Pancreas (tissue), 10 donors: ENCODE results near the gene TOMM40L. TPM values are rescaled to one million over a fixed set of nuclear protein-coding genes. Genes with fewer than 3 reads are reported as not detected.

ENCODE experiments used
- ATAC-seq, 4 donors: fragments of 200-7000 bp; cut with Tn5 transposase; one replicate each; pipeline versions ENCODE4 v1.8.0 to v1.9.1; 2020; ENCODE audit warnings: mild to moderate bottlenecking in 4 of 4, moderate library complexity in 4 of 4
- DNase-seq, 6 donors: peaks; one replicate each; pipeline ENCODE4 v3.0.0-alpha.2; 2020
- FAIRE-seq: peaks from 2 replicates; lab custom pipeline; 2012; peaks lifted over from hg19 to GRCh38; lab: Jason Lieb, UNC
- H3K27ac ChIP-seq, 4 donors: fragments of 200-600 bp; sonication (generic); 1 replicate in 3 of 4; 2 replicates in 1 of 4; pipeline versions ENCODE4 v1.5.0 to v1.8.0; 2020
- H3K27me3 ChIP-seq, 4 donors: fragments of 200-600 bp; one replicate each; pipeline ENCODE4 v1.8.0; 2021
- H3K36me3 ChIP-seq, 3 donors: fragments of 200-600 bp; sonication (generic) in 1 of 3; one replicate each; pipeline versions ENCODE4 v1.5.0 to v1.8.0; 2020 to 2021
- H3K4me1 ChIP-seq, 3 donors: fragments of 200-600 bp; one replicate each; pipeline ENCODE4 v1.8.0; 2021
- H3K4me3 ChIP-seq, 4 donors: fragments of 200-600 bp; sonication (generic) in 2 of 4; one replicate each; pipeline versions ENCODE4 v1.5.0 to v1.8.0; 2020 to 2021
- H3K9me3 ChIP-seq, 4 donors: fragments of 200-600 bp; one replicate each; pipeline ENCODE4 v1.8.0; 2021
- CTCF ChIP-seq, 4 donors: fragments of 200-600 bp; sonication (generic) in 3 of 4; IDR thresholded peaks; one replicate each; pipeline versions ENCODE4 v1.5.0 to v1.8.0; 2021; ENCODE audit warnings: antibody characterized with exemption in 4 of 4
- WGBS, 2 donors: extraction: QIAGEN DNeasy Blood & Tissue Kit; methylation state at CpG; one replicate each; pipeline ENCODE4 v1.1.7; 2013; 5-methylcytosine and 5-hydroxymethylcytosine counted together
- intact Hi-C, 3 donors: fragments of 100-400 bp; cut with DNase I; formaldehyde crosslinking; loops; one replicate each; pipeline versions ENCODE4 v1.11.1 to v1.14.2; 2022
- polyA plus RNA-seq, 2 donors: library from polyadenylated mRNA; stranded (reverse); fragments of 200-250 nt; gene quantifications; one replicate each; pipeline ENCODE4 v1.2.3, GENCODE V29; 2013
- total RNA-seq, 6 donors: library from RNA; stranded (reverse); fragmentation: NEBNext Ultra II Directional in 4 of 6; extraction: Animal tissue kit (Norgen Biotek cat#: 25700) in 4 of 6; gene quantifications; one replicate each; pipeline versions ENCODE4 v1.2.1 to v1.2.4, GENCODE V29; 2021 to 2023
- donor health status: healthy with polysubstance abuse.
- donor health status: DM: no; HTN: no; CAD: no; lungs with moderate emphysema.
- donor health status: DM: no; HTN: no; CAD: no.
- donor health status: control.
- donor health status: control.
- donor health status: Bipolar disorder and iron deficiency.
- donor health status: DM: yes; HTN: yes; CAD: no.
- donor health status: DM: no; HTN: no; CAD: no.
- donor health status: DM: no; HTN: no; CAD: no.
- donor health status: DM: yes; HTN: yes; CAD: no.

TOMM40L gene
- total RNA-seq = 1 to 10 TPM; 1.4 to 5.6 (median 2.6) TPM
- 1 to 10 TPM; 3.3 to 4.3 TPM for polyA plus RNA-seq

DNA sequence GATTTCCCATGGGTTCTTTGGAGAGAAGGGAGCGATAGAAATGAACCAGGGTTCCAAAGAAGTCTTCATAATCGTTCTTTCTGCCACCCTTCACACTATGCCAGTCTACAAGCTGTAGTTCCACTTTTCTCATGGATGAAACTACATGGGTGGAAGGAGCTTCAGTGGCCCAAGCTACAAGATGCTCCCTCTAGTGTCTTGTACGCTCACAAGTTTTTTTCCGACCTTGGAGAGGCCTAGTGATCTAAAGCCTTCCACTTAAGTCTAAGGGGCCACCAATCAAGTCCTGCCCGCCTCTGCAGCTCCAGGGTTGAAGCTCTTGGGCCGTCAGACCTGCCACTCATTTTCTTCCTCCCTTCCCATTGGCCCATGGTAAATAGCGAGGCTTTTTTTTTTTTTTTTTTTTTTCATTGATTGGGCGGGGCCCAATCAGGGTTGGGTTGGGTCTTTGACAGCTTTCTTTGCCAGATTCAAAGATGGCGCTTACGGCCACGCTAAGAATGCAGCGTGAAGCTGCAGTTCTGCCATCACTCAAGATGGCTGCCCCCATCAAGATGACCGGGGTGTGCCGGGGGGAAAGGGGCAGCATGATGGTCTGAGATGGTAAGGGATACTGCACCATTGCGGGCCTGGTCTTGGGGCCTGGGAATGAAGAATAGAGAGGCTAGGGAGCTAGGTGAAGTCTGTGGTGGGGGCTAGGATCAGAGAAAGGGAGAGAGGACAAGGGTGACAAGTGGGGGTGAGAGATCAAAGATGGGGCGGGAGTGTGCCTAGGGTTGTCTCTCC is at the start of gene TOMM40L:
TOMM40L (plus strand) TSS at position 527 of the 786 bp plus-strand sequence. CDS start 430 bp downstream, outside the sequence.
- H3K4me1 ChIP-seq = peaks cover 0 to 11% (median 0%) of the 10 kb centered on the region in 3 donors
- peak; percentile 88 to 92 (median 90) for ATAC-seq

DNA sequence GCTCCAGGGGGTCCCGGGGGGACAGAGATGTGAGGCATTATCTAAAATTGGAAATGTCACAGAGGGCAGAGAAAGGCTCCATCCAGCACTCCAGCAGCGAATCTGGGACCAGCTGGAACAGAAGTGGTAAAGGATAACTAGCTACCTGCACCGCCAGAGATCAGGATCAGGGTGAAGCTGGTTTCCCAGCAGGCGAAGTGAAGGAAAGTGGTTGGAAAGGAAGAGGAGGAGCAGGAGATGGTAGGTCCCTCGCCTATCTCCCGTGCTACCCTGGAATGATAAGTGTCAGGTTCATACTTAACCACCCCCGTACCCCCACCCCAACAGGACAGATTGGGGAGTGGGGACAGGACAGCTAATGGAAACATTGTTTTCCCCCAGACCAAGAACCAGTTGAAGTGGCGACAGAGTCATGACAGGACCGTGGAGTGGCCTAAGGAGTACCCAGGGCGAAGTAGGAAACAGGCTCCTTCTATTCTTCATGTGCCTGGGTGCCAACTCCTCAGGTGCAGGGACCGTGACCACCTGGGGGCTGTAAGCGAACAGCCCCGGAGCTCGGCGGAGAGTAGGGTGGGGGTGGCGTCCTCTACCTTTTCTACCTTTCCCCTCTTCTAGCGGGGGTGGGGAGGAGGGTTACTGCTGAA is 49.3 kb upstream of the TOMM40L start:
- Histone ChIP-seq H3K36me3 (peaks cover 0 to 32% (median 10%) of the 10 kb centered on the region in 3 donors), H3K27ac (peak overlapping the region in 3 of 4 donors; percentile 75 to 85 (median 78)), H3K4me3 (peak overlapping the region; percentile 54 to 74 (median 66)), H3K27me3 (no peaks in the 10 kb centered on the region), H3K4me1 (peaks cover 0 to 11% (median 4%) of the 10 kb centered on the region in 3 donors), H3K9me3 (no peaks in the 10 kb centered on the region)
- intact Hi-C loops = no loop called here
- no peak for FAIRE-seq
- 8 to 9% methylated on average over 16 to 17 of the region's 17 CpGs for WGBS, 2 donors
- no peak for TF ChIP-seq CTCF (IDR thresholded peaks at IDR 0.05)
- DNase-seq = no peak
- ATAC-seq = peak; percentile 23 to 38 (median 32)

More for the DNA sequence above, at the start of gene TOMM40L:
- Histone ChIP-seq H3K4me3 (peak within 1 kb of the TSS; percentile 30 to 62 (median 42)), H3K27ac (peak within 1 kb of the TSS in 2 of 4 donors; percentile 11 to 26), H3K27me3 (no peaks in the 10 kb centered on the region), H3K9me3 (no peaks in the 10 kb centered on the region), H3K36me3 (no peaks in the 10 kb centered on the region)
- TF ChIP-seq CTCF (IDR thresholded peaks at IDR 0.05) = no peak
- intact Hi-C loops = loop anchor here in 1 of 3 donors (5.0 to 10.0 kb wide), 2 partner anchors 72 to 149 kb away; no protein-coding TSS in a partner anchor
- FAIRE-seq (peak; percentile 98), DNase-seq (peak; percentile 81 to 89 (median 86))
- WGBS, 2 donors = 8 to 10% methylated on average over 16 of the region's 16 CpGs

- no peak for FAIRE-seq
- H3K27me3 ChIP-seq = no peaks in the 10 kb centered on the region
- peaks cover 0 to 11% (median 4%) of the 10 kb centered on the region in 3 donors for H3K4me1 ChIP-seq
- DNase-seq = peak; percentile 86 to 99 (median 94)
- ATAC-seq = peak; percentile 96 to 98 (median 98)
- TF ChIP-seq CTCF (IDR thresholded peaks at IDR 0.05) = no peak
- intact Hi-C loops = no loop called here
- 1 to 2% methylated on average over 47 to 50 of the region's 50 CpGs for WGBS, 2 donors
- H3K9me3 ChIP-seq = no peaks in the 10 kb centered on the region
- H3K4me3 ChIP-seq = peak within 1 kb of the TSS; percentile 54 to 74 (median 66)
- peaks cover 0 to 24% (median 5%) of the 10 kb centered on the region in 3 donors for H3K36me3 ChIP-seq
- peak within 1 kb of the TSS; percentile 75 to 85 (median 79) for H3K27ac ChIP-seq
Observed at GRCh38 chr1:161177112-161177935, 48.5 kb upstream of the TOMM40L start, which contains the start of gene B4GALT3. B4GALT3 (minus strand) TSS chr1:161177507; CDS start chr1:161176060, 1,447 bp downstream.

DNA sequence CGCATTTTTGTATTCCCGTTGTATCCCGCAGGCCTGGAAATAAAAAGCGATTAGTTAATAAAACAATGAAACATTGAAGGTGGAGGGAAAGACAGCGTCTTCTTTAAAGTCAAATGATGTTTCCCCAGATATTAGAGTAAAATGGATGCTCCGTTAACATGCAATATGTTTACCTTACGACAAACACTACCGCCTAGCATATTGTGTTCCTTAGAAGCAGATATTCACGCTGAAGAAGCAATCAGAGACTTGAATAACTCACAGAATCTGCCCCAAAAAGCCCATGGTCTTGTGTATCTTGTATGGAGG is 48.0 kb upstream of the TOMM40L start:
- H3K27ac ChIP-seq = peak overlapping the region; percentile 75 to 85 (median 79)
- TF ChIP-seq CTCF (IDR thresholded peaks at IDR 0.05) = no peak
- 16 to 24% methylated on average over 9 of the region's 9 CpGs for WGBS, 2 donors
- FAIRE-seq (no peak), ATAC-seq (peak; percentile 1 to 6 (median 2)), DNase-seq (no peak)
- H3K36me3 ChIP-seq = peaks cover 0 to 20% (median 5%) of the 10 kb centered on the region in 3 donors
- H3K4me3 ChIP-seq = peak overlapping the region; percentile 54 to 74 (median 66)
- intact Hi-C loops = no loop called here
- no peaks in the 10 kb centered on the region for H3K9me3 ChIP-seq
- no peaks in the 10 kb centered on the region for H3K27me3 ChIP-seq
- H3K4me1 ChIP-seq = peaks cover 0 to 11% (median 4%) of the 10 kb centered on the region in 3 donors
